WTC11 (cell line): Measurements from ENCODE around the gene ILK. TPM values are rescaled to one million over a fixed set of nuclear protein-coding genes. Genes with fewer than 3 reads are reported as not detected.

ENCODE experiments used
- ATAC-seq: fragments of 200-7000 bp; cut with Tn5 transposase; 2 replicates; pipeline ENCODE4 v1.10.0; 2021; ENCODE audit warnings: mild to moderate bottlenecking, moderate library complexity
- CTCF ChIA-PET: fragments of 300-600 bp; sonication (Branson Sonifier 250); formaldehyde crosslinking; loops from one replicate; lab custom pipeline; 2021; ENCODE audit warnings: antibody characterized with exemption; lab: Charles Lee
- POLR2A ChIA-PET: fragments of 350-600 bp; sonication (Branson Sonifier 250); formaldehyde crosslinking; loops from one replicate; lab custom pipeline; 2021; ENCODE audit warnings: antibody characterized with exemption; lab: Charles Lee
- DNase-seq: peaks from one replicate; pipeline ENCODE4 v3.0.0; 2021; ENCODE audit warnings: low spot score
- H3K27ac Mint-ChIP-seq: 2 replicates; pipeline ENCODE4 v1.8.0; 2021; ENCODE audit warnings: mixed read lengths
- H3K27me3 Mint-ChIP-seq: 2 replicates; pipeline ENCODE4 v1.8.0; 2021; ENCODE audit warnings: low read depth, mild to moderate bottlenecking, moderate library complexity, mixed read lengths
- H3K36me3 Mint-ChIP-seq: 2 replicates; pipeline ENCODE4 v1.8.0; 2021; ENCODE audit warnings: mixed read lengths
- H3K4me1 Mint-ChIP-seq: 2 replicates; pipeline ENCODE4 v1.8.0; 2022; ENCODE audit warnings: mixed read lengths
- H3K4me3 Mint-ChIP-seq: 2 replicates; pipeline ENCODE4 v1.8.0; 2021; ENCODE audit warnings: mild to moderate bottlenecking, moderate library complexity, mixed read lengths
- H3K9me3 Mint-ChIP-seq: 2 replicates; pipeline ENCODE4 v1.8.0; 2021; ENCODE audit warnings: mixed read lengths
- ESRRA ChIP-seq: sonication (generic); formaldehyde crosslinking; IDR thresholded peaks from 2 replicates; pipeline ENCODE4 v1.8.1; 2022; ENCODE audit warnings: mild to moderate bottlenecking, missing genetic modification reagents, borderline replicate concordance
- HMGA2 ChIP-seq: fragments of 250-450 bp; sonication (Bioruptor Pico); IDR thresholded peaks from 2 replicates; pipeline ENCODE4 v1.4.0; 2021; ENCODE audit warnings: mild to moderate bottlenecking, moderate library complexity
- JAZF1 ChIP-seq: fragments of 250-450 bp; sonication (Bioruptor Pico); IDR thresholded peaks from 2 replicates; pipeline ENCODE4 v1.9.0; 2021; ENCODE audit warnings: moderate library complexity, mild to moderate bottlenecking, inconsistent platforms
- MXD4 ChIP-seq: fragments of 250-450 bp; sonication (Bioruptor Pico); IDR thresholded peaks from 2 replicates; pipeline ENCODE4 v1.8.0; 2021; ENCODE audit warnings: mild to moderate bottlenecking, moderate library complexity, borderline replicate concordance
- MYBL2 ChIP-seq: sonication (generic); formaldehyde crosslinking; IDR thresholded peaks from 2 replicates; pipeline ENCODE4 v1.8.1; 2023; ENCODE audit warnings: mild to moderate bottlenecking, moderate library complexity, missing genetic modification reagents
- NFE2L1 ChIP-seq: sonication (generic); formaldehyde crosslinking; IDR thresholded peaks from 2 replicates; pipeline ENCODE4 v1.8.1; 2023; ENCODE audit warnings: missing genetic modification reagents
- TEAD1 ChIP-seq: sonication (generic); formaldehyde crosslinking; IDR thresholded peaks from 2 replicates; pipeline ENCODE4 v1.8.0; 2022; ENCODE audit warnings: mild to moderate bottlenecking, missing genetic modification reagents
- TP53 ChIP-seq: sonication (generic); formaldehyde crosslinking; IDR thresholded peaks from 2 replicates; pipeline ENCODE4 v1.8.1; 2023; ENCODE audit warnings: mild to moderate bottlenecking, missing genetic modification reagents
- ZNF317 ChIP-seq: sonication (generic); formaldehyde crosslinking; IDR thresholded peaks from 2 replicates; pipeline ENCODE4 v1.8.1; 2023; ENCODE audit warnings: low read depth, mild to moderate bottlenecking, moderate library complexity, missing genetic modification reagents, borderline replicate concordance
- total RNA-seq: library from RNA; stranded (reverse); gene quantifications from 3 replicates; pipeline ENCODE4 v1.2.3, GENCODE V29; 2021
- TF ChIP-seq, protein P1 (sequence below): sonication (generic); formaldehyde crosslinking; IDR thresholded peaks from 2 replicates; pipeline ENCODE4 v1.8.1; 2023; ENCODE audit warnings: mild to moderate bottlenecking, missing genetic modification reagents
- TF ChIP-seq, protein P2 (sequence below): sonication (generic); formaldehyde crosslinking; IDR thresholded peaks from 2 replicates; pipeline ENCODE4 v1.8.0; 2022; ENCODE audit warnings: mild to moderate bottlenecking, missing genetic modification reagents
- TF ChIP-seq, protein P3 (sequence below): fragments of 250-450 bp; sonication (Bioruptor Pico); conservative IDR thresholded peaks from 2 replicates; pipeline ENCODE4 v1.9.0; 2021; ENCODE audit warnings: mild to moderate bottlenecking
- TF ChIP-seq, protein P4 (sequence below): sonication (generic); formaldehyde crosslinking; IDR thresholded peaks from 2 replicates; pipeline ENCODE4 v1.8.1; 2023; ENCODE audit warnings: mild to moderate bottlenecking, missing genetic modification reagents, moderate library complexity
- TF ChIP-seq, protein P5 (sequence below): sonication (generic); formaldehyde crosslinking; IDR thresholded peaks from 2 replicates; pipeline ENCODE4 v1.8.1; 2023; ENCODE audit warnings: mild to moderate bottlenecking, missing genetic modification reagents, borderline replicate concordance
- TF ChIP-seq, protein P6 (sequence below): fragments of 200-600 bp; IDR thresholded peaks from 2 replicates; pipeline ENCODE4 v1.8.0; 2022; ENCODE audit warnings: antibody characterized with exemption
- TF ChIP-seq, protein P7 (sequence below): fragments of 250-450 bp; sonication (Bioruptor Pico); IDR thresholded peaks from 2 replicates; pipeline ENCODE4 v2.1.2; 2022; ENCODE audit warnings: mild to moderate bottlenecking, moderate library complexity
- TF ChIP-seq, protein P8 (sequence below): sonication (generic); formaldehyde crosslinking; IDR thresholded peaks from 2 replicates; pipeline ENCODE4 v1.8.1; 2022; ENCODE audit warnings: low read depth, missing genetic modification reagents, borderline replicate concordance

ILK gene
- total RNA-seq, 1 experiment from 2014 or later = 97.7 TPM

DNA sequence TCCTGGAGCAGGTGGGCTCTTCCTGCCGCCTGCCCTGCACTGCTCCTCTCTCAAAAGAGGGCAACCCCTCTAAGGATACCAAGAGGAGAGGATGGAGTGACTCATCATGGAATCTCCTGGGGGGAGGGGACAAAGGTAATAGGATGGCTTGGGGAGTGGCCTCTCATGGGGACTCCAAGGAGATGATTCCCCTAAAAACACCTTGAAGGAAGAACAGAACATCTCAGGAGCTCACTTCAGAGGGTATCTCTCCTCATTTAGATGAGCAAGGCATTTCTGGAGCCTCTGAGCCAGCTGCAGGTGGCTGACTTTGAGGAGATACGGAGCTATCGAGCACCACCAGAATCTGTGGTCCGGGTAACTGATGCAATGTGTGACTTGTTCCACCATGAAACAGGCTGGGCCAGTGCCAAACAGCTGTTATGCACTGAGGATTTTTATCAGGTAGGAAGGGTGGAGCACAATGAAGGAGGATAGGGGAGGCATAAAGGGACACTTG, 40.4 kb upstream of the ILK start (continued):
- TF ChIP-seq, protein P1, sequence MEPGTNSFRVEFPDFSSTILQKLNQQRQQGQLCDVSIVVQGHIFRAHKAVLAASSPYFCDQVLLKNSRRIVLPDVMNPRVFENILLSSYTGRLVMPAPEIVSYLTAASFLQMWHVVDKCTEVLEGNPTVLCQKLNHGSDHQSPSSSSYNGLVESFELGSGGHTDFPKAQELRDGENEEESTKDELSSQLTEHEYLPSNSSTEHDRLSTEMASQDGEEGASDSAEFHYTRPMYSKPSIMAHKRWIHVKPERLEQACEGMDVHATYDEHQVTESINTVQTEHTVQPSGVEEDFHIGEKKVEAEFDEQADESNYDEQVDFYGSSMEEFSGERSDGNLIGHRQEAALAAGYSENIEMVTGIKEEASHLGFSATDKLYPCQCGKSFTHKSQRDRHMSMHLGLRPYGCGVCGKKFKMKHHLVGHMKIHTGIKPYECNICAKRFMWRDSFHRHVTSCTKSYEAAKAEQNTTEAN = no peak

DNA sequence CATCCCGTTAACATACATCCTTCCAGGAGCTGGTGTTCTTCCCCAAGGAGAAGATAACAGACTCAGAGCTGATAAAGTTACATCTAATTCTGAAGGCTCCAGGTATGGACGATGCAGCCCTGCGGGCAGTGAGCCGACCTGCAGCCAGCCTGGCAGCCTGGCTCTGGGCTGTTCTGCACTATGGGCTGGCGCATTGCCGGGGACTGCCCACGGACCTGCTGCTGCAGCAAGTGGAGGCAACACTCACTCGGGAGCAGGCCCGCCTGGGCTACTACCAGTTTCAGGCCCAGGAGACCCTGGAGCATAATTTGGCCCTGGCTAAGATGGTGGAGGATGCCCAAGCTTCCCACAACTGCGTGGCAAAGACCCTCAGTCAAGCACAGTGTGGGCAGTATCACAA, 39.9 kb upstream of the ILK start:
- TF ChIP-seq JAZF1 (CRISPR knock-in tag) (no peak), ZNF317 (CRISPR knock-in tag) (no peak), NFE2L1 (CRISPR knock-in tag) (no peak), MYBL2 (no peak), ESRRA (CRISPR knock-in tag) (no peak), TP53 (no peak), TEAD1 (CRISPR knock-in tag) (no peak)
- TF ChIP-seq, protein P2, sequence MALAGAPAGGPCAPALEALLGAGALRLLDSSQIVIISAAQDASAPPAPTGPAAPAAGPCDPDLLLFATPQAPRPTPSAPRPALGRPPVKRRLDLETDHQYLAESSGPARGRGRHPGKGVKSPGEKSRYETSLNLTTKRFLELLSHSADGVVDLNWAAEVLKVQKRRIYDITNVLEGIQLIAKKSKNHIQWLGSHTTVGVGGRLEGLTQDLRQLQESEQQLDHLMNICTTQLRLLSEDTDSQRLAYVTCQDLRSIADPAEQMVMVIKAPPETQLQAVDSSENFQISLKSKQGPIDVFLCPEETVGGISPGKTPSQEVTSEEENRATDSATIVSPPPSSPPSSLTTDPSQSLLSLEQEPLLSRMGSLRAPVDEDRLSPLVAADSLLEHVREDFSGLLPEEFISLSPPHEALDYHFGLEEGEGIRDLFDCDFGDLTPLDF (CRISPR knock-in tag) = no peak
- TF ChIP-seq, protein P3, sequence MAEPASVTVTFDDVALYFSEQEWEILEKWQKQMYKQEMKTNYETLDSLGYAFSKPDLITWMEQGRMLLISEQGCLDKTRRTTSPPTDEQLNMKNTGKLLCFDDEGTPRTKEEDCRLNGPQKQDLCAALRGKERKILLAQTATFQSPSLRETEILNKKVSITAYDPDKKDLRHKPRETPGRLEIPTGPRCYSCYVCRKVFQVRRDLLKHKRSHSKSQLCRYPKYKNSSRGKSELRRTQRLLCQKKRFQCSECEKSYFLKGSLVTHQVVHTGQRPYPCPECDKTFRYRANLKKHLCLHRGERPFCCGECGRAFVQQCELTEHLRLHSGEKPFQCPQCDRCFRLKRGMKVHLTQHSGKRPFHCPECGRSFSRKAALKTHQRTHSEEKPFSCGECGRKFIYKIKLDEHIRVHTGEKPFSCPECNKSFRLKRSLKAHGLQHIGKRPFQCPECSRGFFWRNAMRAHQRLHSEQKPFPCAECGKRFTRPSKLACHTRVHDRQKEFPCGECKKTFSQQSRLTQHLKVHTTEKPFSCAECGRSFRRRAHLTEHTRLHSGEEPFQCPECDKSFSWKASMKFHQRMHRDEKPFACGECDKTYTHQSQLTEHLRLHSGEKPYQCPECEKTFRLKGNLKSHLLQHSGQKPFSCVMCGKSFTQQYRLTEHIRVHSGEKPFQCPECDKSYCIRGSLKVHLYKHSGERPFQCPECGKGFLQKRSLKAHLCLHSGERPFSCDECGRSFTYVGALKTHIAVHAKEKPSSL (CRISPR knock-in tag) = no peak
- TF ChIP-seq, protein P4, sequence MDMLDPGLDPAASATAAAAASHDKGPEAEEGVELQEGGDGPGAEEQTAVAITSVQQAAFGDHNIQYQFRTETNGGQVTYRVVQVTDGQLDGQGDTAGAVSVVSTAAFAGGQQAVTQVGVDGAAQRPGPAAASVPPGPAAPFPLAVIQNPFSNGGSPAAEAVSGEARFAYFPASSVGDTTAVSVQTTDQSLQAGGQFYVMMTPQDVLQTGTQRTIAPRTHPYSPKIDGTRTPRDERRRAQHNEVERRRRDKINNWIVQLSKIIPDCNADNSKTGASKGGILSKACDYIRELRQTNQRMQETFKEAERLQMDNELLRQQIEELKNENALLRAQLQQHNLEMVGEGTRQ (CRISPR knock-in tag) = no peak
- Mint-ChIP-seq H3K9me3 (no peaks in the 10 kb centered on the region), H3K27me3 (no peaks in the 10 kb centered on the region), H3K27ac (no peak overlapping the region), H3K36me3 (no peaks in the 10 kb centered on the region), H3K4me3 (no peak overlapping the region), H3K4me1 (peaks cover 15% of the 10 kb centered on the region)
- CTCF ChIA-PET = interaction anchor here (1.1 to 1.4 kb wide), 2 partner anchors 120 to 201 kb away, joined by 3 to 5 read pairs; no protein-coding TSS in a partner anchor
- no peak for DNase-seq
- no peak for ATAC-seq
- POLR2A ChIA-PET = no interaction called here

DNA sequence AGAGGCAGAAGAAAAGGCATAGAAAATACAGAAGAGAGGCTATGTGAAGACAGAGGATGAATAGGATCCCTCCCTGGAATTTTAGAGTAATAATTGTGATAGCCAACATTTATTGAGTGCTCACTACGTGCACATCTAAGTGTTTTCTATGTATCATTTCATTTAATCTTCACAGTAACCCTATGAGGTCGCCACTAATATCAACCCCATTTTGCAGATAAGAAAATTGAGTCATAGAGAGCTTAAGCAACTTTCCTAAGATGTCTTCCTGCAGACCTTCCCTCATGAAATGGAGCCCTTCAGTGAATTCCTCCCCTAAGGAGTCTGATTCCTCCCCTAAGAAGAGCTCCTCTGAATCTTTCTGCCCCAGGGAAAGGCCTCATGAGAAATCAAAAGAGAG, 38.2 kb upstream of the ILK start:
- DNase-seq = no peak
- POLR2A ChIA-PET = interaction anchor here (1.0 kb wide), 1 partner anchor 84 kb away, joined by 3 read pairs; the partner anchor contains the start of genes ARFIP2 and TIMM10B
- H3K27me3 Mint-ChIP-seq = no peaks in the 10 kb centered on the region
- CTCF ChIA-PET = interaction anchor here (2.1 kb wide), 1 partner anchor 34 kb away, joined by 12 read pairs; no protein-coding TSS in a partner anchor
- H3K27ac Mint-ChIP-seq = no peak overlapping the region
- H3K4me3 Mint-ChIP-seq = no peak overlapping the region
- ATAC-seq = no peak
- H3K36me3 Mint-ChIP-seq = no peaks in the 10 kb centered on the region
- no peaks in the 10 kb centered on the region for H3K9me3 Mint-ChIP-seq
- peaks cover 18% of the 10 kb centered on the region for H3K4me1 Mint-ChIP-seq
- no peak for TF ChIP-seq MXD4
- TF ChIP-seq, protein P5, sequence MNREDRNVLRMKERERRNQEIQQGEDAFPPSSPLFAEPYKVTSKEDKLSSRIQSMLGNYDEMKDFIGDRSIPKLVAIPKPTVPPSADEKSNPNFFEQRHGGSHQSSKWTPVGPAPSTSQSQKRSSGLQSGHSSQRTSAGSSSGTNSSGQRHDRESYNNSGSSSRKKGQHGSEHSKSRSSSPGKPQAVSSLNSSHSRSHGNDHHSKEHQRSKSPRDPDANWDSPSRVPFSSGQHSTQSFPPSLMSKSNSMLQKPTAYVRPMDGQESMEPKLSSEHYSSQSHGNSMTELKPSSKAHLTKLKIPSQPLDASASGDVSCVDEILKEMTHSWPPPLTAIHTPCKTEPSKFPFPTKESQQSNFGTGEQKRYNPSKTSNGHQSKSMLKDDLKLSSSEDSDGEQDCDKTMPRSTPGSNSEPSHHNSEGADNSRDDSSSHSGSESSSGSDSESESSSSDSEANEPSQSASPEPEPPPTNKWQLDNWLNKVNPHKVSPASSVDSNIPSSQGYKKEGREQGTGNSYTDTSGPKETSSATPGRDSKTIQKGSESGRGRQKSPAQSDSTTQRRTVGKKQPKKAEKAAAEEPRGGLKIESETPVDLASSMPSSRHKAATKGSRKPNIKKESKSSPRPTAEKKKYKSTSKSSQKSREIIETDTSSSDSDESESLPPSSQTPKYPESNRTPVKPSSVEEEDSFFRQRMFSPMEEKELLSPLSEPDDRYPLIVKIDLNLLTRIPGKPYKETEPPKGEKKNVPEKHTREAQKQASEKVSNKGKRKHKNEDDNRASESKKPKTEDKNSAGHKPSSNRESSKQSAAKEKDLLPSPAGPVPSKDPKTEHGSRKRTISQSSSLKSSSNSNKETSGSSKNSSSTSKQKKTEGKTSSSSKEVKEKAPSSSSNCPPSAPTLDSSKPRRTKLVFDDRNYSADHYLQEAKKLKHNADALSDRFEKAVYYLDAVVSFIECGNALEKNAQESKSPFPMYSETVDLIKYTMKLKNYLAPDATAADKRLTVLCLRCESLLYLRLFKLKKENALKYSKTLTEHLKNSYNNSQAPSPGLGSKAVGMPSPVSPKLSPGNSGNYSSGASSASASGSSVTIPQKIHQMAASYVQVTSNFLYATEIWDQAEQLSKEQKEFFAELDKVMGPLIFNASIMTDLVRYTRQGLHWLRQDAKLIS (CRISPR knock-in tag) = no peak
- TF ChIP-seq, protein P6, sequence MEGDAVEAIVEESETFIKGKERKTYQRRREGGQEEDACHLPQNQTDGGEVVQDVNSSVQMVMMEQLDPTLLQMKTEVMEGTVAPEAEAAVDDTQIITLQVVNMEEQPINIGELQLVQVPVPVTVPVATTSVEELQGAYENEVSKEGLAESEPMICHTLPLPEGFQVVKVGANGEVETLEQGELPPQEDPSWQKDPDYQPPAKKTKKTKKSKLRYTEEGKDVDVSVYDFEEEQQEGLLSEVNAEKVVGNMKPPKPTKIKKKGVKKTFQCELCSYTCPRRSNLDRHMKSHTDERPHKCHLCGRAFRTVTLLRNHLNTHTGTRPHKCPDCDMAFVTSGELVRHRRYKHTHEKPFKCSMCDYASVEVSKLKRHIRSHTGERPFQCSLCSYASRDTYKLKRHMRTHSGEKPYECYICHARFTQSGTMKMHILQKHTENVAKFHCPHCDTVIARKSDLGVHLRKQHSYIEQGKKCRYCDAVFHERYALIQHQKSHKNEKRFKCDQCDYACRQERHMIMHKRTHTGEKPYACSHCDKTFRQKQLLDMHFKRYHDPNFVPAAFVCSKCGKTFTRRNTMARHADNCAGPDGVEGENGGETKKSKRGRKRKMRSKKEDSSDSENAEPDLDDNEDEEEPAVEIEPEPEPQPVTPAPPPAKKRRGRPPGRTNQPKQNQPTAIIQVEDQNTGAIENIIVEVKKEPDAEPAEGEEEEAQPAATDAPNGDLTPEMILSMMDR = no peak
- TF ChIP-seq, protein P7, sequence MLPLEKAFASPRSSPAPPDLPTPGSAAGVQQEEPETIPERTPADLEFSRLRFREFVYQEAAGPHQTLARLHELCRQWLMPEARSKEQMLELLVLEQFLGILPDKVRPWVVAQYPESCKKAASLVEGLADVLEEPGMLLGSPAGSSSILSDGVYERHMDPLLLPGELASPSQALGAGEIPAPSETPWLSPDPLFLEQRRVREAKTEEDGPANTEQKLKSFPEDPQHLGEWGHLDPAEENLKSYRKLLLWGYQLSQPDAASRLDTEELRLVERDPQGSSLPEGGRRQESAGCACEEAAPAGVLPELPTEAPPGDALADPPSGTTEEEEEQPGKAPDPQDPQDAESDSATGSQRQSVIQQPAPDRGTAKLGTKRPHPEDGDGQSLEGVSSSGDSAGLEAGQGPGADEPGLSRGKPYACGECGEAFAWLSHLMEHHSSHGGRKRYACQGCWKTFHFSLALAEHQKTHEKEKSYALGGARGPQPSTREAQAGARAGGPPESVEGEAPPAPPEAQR (CRISPR knock-in tag) = no peak
- TF ChIP-seq, protein P8, sequence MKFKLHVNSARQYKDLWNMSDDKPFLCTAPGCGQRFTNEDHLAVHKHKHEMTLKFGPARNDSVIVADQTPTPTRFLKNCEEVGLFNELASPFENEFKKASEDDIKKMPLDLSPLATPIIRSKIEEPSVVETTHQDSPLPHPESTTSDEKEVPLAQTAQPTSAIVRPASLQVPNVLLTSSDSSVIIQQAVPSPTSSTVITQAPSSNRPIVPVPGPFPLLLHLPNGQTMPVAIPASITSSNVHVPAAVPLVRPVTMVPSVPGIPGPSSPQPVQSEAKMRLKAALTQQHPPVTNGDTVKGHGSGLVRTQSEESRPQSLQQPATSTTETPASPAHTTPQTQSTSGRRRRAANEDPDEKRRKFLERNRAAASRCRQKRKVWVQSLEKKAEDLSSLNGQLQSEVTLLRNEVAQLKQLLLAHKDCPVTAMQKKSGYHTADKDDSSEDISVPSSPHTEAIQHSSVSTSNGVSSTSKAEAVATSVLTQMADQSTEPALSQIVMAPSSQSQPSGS (CRISPR knock-in tag) = no peak
- TF ChIP-seq HMGA2 (CRISPR knock-in tag) = no peak
